ENCODE data around the gene CCDC30. TPM values are rescaled to one million over a fixed set of nuclear protein-coding genes. Genes with fewer than 3 reads are reported as not detected.

The CCDC30 gene
- total RNA-seq (2014; rRNA removed; shearing (Covaris generic)): 0.34 TPM in 1 of 2 replicates, not detected in the other

DNA sequence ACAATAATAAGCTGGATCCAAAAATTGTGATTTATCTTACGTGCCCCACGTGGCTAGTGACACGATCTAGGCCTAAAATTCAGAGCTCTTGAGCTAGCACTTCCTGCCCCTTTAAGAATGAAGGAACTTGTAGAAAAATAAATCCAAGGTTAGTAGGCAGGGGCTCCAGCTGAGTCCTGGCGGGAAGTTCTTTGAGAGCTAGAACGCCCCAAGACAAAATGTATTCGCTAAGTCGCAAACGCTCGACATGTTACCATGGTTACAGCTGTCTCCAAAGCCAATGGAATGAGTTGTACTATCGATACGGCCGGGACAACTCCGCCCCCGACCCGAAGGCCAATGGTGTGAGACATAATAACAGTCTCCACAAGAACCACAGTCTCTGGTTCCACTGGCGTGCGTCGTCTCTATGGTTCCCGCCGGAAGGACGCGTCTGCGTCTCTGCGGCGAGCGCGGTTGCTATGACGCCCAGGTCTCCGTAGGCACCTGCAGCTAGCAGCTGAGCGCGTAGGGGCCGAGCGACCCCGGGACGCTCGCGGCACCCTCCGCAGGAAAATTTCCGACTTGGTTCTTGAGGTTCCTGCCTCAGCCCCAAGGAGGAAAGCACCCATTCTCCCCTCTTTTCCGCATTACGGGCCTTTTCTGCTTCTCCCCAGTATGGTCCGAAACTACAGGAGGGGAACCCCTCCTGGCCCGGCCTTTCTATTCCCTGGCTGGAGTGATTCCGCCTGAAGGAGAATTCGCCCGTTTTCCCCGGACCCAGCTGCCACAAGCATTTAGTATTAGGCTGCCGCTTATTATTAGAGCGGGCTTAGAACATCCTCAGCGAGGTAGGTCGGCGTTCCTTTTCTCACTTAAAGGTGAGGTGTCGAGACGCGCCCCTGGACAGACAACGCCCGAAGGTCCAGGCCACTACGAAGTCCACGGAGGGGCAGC lies at the start of gene CCDC30:
Gene CCDC30 (plus strand): TSS at position 459 of the 936 bp plus-strand sequence. CDS start 17,266 bp downstream, outside the sequence.
- peak; percentile 99 for DNase-seq (ENCODE audit: low read depth)

- DNase-seq (ENCODE audit: low read depth): no peak
These were observed 48.3 kb upstream of the CCDC30 start for GRCh38 chr1:42414551-42415496.

DNA sequence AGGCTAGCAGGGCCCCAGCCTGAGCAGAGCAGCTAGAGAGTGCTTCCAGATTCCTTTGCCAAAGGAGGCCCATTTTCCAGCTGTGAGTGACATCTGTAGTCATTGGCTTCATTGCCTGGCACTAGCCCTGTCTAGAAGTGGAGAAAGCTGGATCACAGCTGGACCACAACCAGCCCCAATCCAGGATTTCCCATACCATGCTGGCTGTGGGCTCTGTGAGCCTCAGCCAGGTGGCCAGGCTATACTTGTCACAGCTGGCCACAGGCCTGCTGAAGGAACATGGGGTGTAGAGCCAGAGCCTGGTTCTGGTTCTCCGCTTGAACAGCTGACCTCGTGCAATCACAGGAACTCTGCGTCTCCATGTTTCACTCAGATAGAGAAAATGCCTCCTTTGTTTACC lies 45.9 kb upstream of the CCDC30 start:
- DNase-seq (ENCODE audit: low read depth): no peak

GRCh38 chr1:42418516-42418915 lies 44.6 kb upstream of the CCDC30 start:
- no peak for DNase-seq (ENCODE audit: low read depth)

GRCh38 chr1:42419126-42419821 lies 43.8 kb upstream of the CCDC30 start:
- no peak for DNase-seq (ENCODE audit: low read depth)

- DNase-seq (ENCODE audit: low read depth): no peak
These were observed 43.0 kb upstream of the CCDC30 start for GRCh38 chr1:42420121-42420520.

GRCh38 chr1:42420911-42421585 lies 42.0 kb upstream of the CCDC30 start:
- peak; percentile 58 for DNase-seq (ENCODE audit: low read depth)

DNA sequence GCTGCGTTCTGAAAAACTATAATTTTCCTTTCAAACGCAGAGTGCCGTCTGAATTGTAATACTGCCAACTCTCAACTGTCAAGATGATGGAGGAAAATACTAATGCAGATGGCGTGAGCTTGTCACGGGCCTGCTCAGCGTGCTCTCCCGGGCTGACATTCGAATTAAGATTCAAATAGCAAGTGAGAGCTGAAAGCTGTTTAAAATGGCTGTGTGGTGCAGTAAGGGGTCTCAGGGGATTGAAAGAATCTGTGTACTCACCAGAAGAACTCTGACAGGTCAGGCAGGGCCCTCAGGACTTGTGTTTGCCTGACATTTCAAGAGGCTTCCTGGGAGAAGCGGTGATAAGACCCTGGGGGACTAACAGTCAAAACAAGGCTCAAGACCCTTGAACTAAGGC lies 40.3 kb upstream of the CCDC30 start:
- no peak for DNase-seq (ENCODE audit: low read depth)

DNA sequence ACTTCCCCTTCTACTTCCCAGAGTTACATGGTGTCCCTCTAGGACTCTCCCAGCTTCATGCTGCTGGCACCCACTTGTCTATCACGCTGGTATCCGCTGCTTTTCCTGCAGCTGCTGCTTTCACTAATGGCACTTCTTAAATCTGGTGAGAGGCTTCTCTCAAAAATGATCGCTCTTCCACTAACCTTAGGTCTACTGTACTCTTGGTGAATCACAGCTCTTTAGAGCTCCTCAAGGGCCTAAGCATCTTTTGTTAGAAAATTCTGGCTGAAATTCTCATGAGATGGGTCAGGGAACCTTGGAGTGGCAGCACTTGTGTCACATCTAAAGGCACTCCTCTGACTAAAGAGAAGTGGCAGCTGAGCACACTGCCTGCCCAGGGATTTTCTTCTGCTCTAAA lies 39.4 kb upstream of the CCDC30 start:
- no peak for DNase-seq (ENCODE audit: low read depth)

GRCh38 chr1:42424201-42424600 lies 38.9 kb upstream of the CCDC30 start:
- no peak for DNase-seq (ENCODE audit: low read depth)

GRCh38 chr1:42427240-42427639 lies 35.8 kb upstream of the CCDC30 start:
- DNase-seq (ENCODE audit: low read depth): no peak

DNA sequence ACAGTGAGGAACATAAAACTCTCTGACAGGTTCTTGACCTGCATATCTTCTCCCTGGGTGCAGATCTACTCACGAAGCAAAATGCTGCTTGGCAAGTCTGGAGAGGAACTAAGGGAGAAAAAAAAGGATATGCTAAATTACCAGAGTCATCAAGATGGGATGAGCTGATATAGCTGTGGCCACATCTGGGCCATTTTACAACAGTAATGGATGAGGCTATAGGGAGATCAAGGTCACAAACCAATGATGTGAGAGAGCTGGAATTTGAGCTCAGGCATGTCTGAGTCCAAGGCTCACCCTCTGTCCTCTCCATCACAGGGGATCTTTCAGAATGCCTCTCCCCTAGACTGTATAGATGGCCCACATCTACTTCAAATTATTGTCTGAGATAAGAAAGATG lies 33.5 kb upstream of the CCDC30 start:
- no peak for DNase-seq (ENCODE audit: low read depth)

DNA sequence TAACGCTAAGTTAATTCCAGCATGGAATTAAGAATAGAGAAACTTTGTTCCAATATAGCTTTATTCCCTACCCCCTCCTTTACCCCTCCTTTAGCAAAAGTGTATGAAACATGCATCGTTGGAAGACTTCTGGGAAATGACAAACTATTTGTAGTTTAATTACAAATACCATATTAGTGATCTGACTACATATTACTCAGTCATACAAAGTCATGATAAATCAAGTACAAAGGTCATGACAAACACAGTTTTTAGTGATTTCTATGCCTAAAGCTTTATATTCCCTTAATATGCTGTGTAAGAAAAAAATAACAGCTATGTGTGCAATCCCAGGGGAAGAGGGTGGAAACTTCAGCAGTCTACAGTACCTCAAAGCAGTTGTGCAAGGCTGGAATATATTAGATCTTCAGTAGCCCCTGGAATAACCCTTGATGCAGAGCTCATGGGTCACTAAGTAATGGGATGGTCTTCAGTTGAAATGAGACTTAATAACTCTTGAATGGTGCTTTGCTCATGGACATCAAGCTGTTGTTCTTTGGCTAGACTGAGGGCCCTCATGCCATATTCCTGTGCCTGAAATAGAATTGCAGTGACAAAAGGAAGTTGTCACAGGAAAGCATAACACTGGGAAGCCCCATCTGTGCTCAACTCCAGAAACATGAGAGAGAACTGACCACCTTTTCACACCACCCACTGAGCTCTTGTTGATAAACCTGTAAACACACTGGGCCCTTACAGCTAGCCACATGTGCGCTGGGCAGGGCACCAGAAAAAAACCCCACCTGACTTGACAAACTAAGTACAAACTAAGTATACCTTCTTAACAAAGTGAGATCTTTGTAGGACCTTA lies 32.6 kb upstream of the CCDC30 start:
- DNase-seq (ENCODE audit: low read depth): no peak

- DNase-seq (ENCODE audit: low read depth): no peak
These were observed 31.6 kb upstream of the CCDC30 start for GRCh38 chr1:42431514-42431913.

DNA sequence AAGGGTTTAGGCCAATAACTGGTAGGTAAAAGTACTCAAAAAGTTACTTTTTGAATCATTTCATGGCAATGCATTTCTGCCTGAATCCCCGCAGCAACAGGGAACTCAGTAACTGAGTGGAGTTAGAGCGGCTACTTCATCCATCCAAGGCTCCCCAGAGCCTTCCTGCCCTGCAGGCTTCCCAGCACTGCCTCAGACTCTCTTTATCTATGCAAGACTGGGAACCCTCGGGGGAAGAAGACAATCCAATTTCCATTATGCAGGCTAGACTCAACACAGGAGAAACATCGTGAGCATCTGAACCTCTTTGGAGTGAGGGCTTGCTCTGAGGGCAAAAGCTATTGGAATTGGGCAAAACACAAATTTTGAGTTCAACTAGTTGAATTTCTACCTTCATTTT lies 30.4 kb upstream of the CCDC30 start:
- no peak for DNase-seq (ENCODE audit: low read depth)

DNA sequence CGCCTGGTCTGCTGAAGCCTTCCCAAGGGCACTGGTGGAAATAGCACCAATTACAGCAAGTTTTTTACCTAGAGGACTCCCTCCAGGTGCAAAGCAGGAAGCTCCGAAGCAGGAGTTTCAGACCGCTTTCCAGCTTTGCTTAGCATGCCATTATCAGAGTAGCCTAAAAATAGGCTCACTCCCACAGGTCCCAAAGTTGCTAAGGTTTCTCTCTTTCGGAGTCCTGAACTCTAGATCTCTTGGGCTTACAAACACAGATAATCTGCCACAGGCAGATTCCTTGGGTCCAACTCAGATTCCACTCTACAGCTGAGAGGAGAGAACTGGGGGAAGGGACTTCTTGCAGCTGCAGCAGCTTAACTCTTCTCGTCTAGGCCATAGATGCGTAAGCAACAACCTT lies 29.7 kb upstream of the CCDC30 start:
- DNase-seq (ENCODE audit: low read depth): no peak

DNA sequence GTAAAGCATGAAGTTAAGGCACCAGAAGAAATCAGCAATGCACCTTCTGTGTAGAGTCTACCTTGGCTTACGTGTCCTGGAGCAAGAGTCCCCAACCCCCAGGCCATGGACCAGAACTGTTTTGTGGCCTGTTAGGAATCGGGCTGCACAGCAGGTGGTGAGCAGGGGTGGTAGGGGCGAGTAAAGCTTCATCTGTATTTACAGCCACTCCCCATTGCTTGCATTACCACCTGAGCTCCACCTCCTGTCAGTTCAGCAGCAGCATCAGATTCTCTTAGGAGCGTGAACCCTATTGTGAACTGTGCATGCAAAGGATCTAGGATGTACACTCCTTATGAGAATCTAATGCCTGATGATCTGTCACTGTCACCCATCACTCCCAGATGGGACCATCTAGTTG lies 28.7 kb upstream of the CCDC30 start:
- DNase-seq (ENCODE audit: low read depth): no peak

DNA sequence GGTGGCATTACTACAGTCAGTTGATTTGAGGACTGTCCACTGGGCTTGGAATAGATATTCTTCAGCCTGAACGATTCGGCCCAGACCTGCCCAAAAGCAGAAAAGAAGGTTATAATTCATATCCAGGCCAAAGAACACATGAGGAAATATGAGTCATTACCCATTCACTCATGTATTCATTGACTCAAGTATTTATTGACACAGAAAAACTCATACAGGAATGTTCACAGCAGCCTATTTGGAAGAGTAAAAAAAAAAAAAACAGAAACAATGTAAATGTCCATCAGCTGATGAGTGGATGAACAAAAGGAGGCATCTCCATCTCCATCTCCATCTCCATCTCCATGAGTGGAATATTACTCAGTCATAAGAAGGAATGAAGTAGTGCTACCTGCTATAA lies 23.1 kb upstream of the CCDC30 start:
- DNase-seq (ENCODE audit: low read depth): peak; percentile 68

DNA sequence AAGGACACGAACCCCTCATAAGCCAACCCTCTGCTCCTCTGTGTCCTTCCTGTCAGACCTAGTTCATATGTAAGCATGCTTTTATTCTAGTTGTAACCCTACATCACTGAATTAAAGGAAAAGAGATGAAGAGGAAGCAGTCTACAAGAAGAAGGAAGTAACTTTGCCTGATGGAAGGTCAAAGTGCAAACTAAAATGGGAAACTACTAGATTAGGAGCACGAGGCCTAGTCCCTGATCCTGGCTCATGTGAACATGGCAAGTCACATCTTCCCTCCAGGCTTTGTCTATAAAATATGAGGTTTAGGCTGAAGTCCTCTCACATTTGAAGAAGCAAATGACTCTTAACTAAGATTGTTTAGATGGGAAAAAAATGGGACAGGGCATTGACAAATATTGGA lies 20.4 kb upstream of the CCDC30 start:
- DNase-seq (ENCODE audit: low read depth): no peak

DNA sequence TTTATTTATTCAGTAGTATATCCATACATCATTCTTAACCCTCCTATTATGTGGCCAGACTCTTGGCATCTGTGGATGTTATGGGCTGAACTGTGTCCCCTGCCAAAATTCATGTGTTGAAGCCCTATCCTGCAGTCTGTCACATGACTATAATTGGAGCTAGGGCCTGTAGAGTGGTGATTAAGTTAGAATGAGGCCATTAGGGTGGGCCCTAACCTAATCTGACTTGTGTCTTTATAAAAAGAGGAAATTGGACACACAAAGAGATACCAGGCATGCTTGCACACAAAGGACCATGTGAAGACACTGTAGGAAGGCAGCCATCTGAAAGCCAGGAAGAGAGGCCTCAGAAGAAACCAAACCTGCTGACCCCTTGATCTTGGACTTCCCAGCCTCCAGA lies 13.8 kb upstream of the CCDC30 start:
- DNase-seq (ENCODE audit: low read depth): no peak

Data from M059J (cell line).